Lung (tissue), 12 donors: ENCODE data around the gene SDK2. TPM values are rescaled to one million over a fixed set of nuclear protein-coding genes. Genes with fewer than 3 reads are reported as not detected.

Source experiments
- ATAC-seq: fragments of 200-7000 bp; cut with Tn5 transposase; one replicate; pipeline ENCODE4 v1.9.1; 2020; ENCODE audit warnings: moderate number of reproducible peaks; ENCODE audit not compliant: insufficient read depth, low FRiP score
- DNase-seq, 3 donors: peaks; one replicate each; pipeline ENCODE4 v3.0.0-alpha.2; 2013 to 2017
- H3K27ac ChIP-seq, 2 donors: one replicate each; pipeline ENCODE4 v1.5.1; 2013; ENCODE audit warnings: mild to moderate bottlenecking in 2 of 2, moderate library complexity in 2 of 2, control low read depth in 1 of 2, inconsistent platforms in 1 of 2, low read depth in 1 of 2, low read length in 1 of 2
- H3K27me3 ChIP-seq, 3 donors: one replicate each; pipeline ENCODE4 v1.5.1; 2013; ENCODE audit warnings: low read length in 2 of 3; ENCODE audit not compliant: control insufficient read depth in 3 of 3, insufficient read depth in 3 of 3
- H3K36me3 ChIP-seq, 4 donors: one replicate each; pipeline ENCODE4 v1.5.1; 2013; ENCODE audit warnings: low read length in 4 of 4, mild to moderate bottlenecking in 1 of 4, moderate library complexity in 1 of 4; ENCODE audit not compliant: control insufficient read depth in 4 of 4, insufficient read depth in 4 of 4
- H3K4me1 ChIP-seq, 5 donors: one replicate each; pipeline ENCODE4 v1.5.1; 2013; ENCODE audit warnings: low read length in 5 of 5, mild to moderate bottlenecking in 2 of 5, moderate library complexity in 1 of 5; ENCODE audit not compliant: control insufficient read depth in 5 of 5, insufficient read depth in 5 of 5
- H3K4me3 ChIP-seq: one replicate; pipeline ENCODE4 v1.5.1; 2013; ENCODE audit warnings: mild to moderate bottlenecking, control low read depth, moderate library complexity
- H3K9ac ChIP-seq, 2 donors: one replicate each; pipeline ENCODE4 v1.5.1; 2013; ENCODE audit warnings: low read length in 2 of 2, control low read depth in 1 of 2; ENCODE audit not compliant: insufficient read depth in 1 of 2
- H3K9me3 ChIP-seq, 4 donors: one replicate each; pipeline ENCODE4 v1.5.1; 2013; ENCODE audit warnings: low read length in 3 of 4, mild to moderate bottlenecking in 1 of 4, moderate library complexity in 1 of 4; ENCODE audit not compliant: control insufficient read depth in 4 of 4, insufficient read depth in 3 of 4
- WGBS, 2 donors: extraction: QIAGEN DNeasy Blood & Tissue Kit; methylation state at CpG; one replicate each; pipeline ENCODE4 v1.1.7; 2013; 5-methylcytosine and 5-hydroxymethylcytosine counted together
- polyA plus RNA-seq, 2 donors: library from polyadenylated mRNA; stranded (reverse); fragments of 200-250 nt; gene quantifications; one replicate each; pipeline ENCODE4 v1.2.1, GENCODE V29; 2013
- total RNA-seq, 2 donors: library from RNA; depleted of rRNA in 1 of 2; stranded (reverse); fragments of >200 nt in 1 of 2; gene quantifications; one replicate each; pipeline ENCODE4 v1.2.1, GENCODE V29; 2014 to 2021
- TF ChIP-seq, protein P1 (sequence below): IDR thresholded peaks from 2 replicates; pipeline ENCODE4 v1.5.1; 2012; ENCODE audit warnings: mild to moderate bottlenecking; ENCODE audit errors: control extremely low read depth, extremely low read depth
- donor health status: control.
- donor health status: control.
- donor health status: Bipolar disorder and iron deficiency.
- donor health status: healthy.
- donor health status: DM: yes; HTN: yes; CAD: no.

The SDK2 gene
- total and polyA plus RNA-seq, 4 donors = 0.91 to 41.7 (median 4.3) TPM

DNA sequence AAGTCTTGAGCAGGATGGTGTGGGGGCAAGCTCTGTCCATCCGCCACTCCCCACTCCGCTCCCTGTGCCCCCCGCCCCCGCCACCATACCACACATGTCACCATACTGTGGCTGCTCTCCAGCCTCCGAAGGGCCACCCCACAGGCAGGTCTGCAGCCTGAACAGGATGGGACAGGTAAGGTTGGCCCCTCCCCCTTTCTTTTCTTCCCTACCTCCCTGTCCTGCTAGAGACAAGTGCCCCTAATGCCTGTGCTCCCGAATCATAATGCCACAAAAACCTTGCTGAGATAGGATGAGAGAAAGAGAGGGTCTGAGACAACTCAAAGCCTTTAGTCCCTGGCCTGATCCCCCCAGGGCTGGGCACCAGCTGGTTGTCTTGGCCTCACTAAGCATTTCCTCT is 84.7 kb downstream of the SDK2 start:
- DNase-seq = no peak
- Histone ChIP-seq H3K36me3 (no peaks in the 10 kb centered on the region), H3K27me3 (peaks cover 0 to 5% (median 0%) of the 10 kb centered on the region in 3 donors), H3K9ac (no peak overlapping the region), H3K9me3 (peaks cover 0 to 1% (median 0%) of the 10 kb centered on the region in 4 donors), H3K4me1 (no peaks in the 10 kb centered on the region), H3K4me3 (no peak overlapping the region), H3K27ac (no peak overlapping the region)
- TF ChIP-seq, protein P1, sequence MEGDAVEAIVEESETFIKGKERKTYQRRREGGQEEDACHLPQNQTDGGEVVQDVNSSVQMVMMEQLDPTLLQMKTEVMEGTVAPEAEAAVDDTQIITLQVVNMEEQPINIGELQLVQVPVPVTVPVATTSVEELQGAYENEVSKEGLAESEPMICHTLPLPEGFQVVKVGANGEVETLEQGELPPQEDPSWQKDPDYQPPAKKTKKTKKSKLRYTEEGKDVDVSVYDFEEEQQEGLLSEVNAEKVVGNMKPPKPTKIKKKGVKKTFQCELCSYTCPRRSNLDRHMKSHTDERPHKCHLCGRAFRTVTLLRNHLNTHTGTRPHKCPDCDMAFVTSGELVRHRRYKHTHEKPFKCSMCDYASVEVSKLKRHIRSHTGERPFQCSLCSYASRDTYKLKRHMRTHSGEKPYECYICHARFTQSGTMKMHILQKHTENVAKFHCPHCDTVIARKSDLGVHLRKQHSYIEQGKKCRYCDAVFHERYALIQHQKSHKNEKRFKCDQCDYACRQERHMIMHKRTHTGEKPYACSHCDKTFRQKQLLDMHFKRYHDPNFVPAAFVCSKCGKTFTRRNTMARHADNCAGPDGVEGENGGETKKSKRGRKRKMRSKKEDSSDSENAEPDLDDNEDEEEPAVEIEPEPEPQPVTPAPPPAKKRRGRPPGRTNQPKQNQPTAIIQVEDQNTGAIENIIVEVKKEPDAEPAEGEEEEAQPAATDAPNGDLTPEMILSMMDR = no peak
- 86 to 96% methylated on average over 4 to 6 of the region's 6 CpGs for WGBS, 2 donors
- no peak for ATAC-seq

DNA sequence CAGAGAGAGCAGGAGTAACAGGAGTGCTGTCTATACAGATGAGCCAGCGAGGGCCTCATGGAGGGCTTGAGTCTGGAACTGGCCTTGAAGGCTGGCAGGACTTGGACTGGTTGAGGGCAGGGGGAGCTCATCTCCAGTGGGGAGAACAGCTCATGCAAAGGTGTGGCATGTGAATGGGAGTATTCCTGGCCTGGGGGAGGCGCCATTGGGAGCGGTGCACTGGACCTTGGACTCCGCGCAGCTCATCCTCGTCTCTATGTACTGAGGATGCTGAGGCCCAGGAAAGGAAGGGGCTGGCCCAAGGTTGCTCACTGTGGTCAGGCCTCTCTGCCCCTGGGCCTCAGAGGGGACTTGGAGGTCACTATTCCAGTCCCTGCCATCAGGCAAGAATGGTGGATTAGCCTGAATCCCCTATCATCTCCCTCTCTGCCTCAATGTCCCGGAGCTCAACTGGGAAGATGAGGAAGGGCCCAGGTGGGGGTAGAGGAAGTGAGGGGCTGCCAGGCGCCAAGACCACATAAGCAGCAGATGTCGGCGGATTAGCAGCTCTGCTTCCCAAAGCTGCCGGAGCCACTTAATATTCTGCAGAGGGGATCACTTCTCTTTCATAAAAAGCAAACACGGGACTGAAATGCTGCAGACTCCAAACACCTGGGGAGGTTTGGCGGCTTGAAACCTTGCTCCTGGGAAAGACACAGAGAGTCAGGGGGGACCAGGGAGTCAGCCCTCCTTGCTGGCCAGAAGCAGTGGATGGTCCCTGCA is 88.9 kb downstream of the SDK2 start:
- WGBS, 2 donors = 72 to 80% methylated on average over 13 of the region's 13 CpGs
- no peak overlapping the region for H3K9ac ChIP-seq
- TF ChIP-seq, protein P1 = no peak
- peaks cover 0 to 6% (median 0%) of the 10 kb centered on the region in 4 donors for H3K9me3 ChIP-seq
- ATAC-seq (no peak), DNase-seq (no peak)
- no peak overlapping the region for H3K4me3 ChIP-seq
- peaks cover 0 to 5% (median 0%) of the 10 kb centered on the region in 3 donors for H3K27me3 ChIP-seq
- peaks cover 0 to 14% (median 0%) of the 10 kb centered on the region in 5 donors for H3K4me1 ChIP-seq
- no peaks in the 10 kb centered on the region for H3K36me3 ChIP-seq
- H3K27ac ChIP-seq = no peak overlapping the region

GRCh38 chr17:73554498-73554897 is 89.7 kb downstream of the SDK2 start:
- peaks cover 0 to 21% (median 1%) of the 10 kb centered on the region in 5 donors for H3K4me1 ChIP-seq
- H3K9ac ChIP-seq = no peak overlapping the region
- DNase-seq (no peak), ATAC-seq (no peak)
- TF ChIP-seq, protein P1 = no peak
- peaks cover 0 to 6% (median 0%) of the 10 kb centered on the region in 4 donors for H3K9me3 ChIP-seq
- H3K36me3 ChIP-seq = no peaks in the 10 kb centered on the region
- no peak overlapping the region for H3K27ac ChIP-seq
- H3K27me3 ChIP-seq = peaks cover 0 to 5% (median 0%) of the 10 kb centered on the region in 3 donors
- no peak overlapping the region for H3K4me3 ChIP-seq

DNA sequence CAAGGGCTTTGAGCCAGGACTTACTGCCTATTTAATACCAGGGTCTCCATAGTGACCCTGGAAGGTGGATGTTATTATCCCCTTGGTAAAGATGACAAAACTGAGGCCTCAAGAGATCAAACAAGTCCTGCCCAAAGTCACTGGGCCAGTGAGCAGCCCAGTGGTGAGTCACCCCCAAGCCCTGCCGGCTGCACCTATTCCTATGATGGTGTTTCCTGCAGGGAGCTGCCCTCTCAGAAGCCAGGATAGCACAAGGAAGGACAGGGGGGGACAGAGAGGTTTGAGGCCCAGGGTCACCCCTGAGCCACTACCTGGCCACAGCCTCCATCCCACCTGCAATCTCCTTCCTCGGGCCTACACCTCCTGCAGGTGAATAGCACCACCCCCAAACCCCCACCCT is 90.9 kb downstream of the SDK2 start:
- DNase-seq = no peak
- Histone ChIP-seq H3K36me3 (no peaks in the 10 kb centered on the region), H3K9ac (no peak overlapping the region), H3K27me3 (peaks cover 0 to 4% (median 0%) of the 10 kb centered on the region in 3 donors), H3K27ac (no peak overlapping the region), H3K4me1 (peaks cover 0 to 29% (median 7%) of the 10 kb centered on the region in 5 donors), H3K4me3 (no peak overlapping the region), H3K9me3 (peaks cover 0 to 6% (median 0%) of the 10 kb centered on the region in 4 donors)
- WGBS, 2 donors = 77 to 86% methylated on average over 2 of the region's 2 CpGs
- TF ChIP-seq, protein P1 = no peak
- ATAC-seq = no peak
